ENCODE measurements around the gene DNAH2. TPM values are rescaled to one million over a fixed set of nuclear protein-coding genes. Genes with fewer than 3 reads are reported as not detected.

Gene DNAH2
- total RNA-seq, 4 donors from 2014 or later: under 0.01 to 1.4 (median 0.48) TPM

DNA sequence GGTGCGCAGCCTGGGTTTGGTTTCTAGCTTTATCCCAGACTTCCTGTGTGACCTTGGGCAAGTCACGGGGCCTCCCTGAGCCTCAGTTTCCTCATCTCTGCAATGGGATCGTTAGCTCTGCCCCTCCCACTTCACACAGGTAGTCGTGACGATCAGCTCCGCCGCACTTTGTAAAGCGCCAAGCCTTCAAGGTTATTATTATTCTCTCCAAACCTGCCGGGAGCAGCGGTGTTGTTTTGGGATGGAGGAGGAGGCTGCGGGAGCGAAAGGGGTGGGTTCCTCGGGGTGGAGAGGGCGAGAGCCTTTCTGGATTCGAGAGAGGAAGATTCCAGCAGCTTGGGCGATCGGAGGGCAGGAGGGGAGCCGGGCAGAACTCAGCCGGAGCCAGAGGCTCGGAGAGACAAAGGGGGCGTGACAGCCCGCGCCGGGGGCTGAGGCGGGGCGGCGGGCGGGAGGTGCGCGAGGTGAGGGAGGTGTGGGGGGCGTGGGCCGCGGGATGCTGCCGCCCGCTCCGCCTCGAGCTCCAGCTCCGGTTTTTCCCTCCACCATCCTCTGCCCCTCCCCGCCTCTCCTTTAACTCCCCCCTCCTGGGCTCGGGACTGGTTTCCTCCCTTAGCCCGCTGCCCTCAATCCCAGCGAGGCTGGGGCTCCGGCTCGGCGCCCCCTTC, 12.8 kb upstream of the DNAH2 start, which contains the start of gene EFNB3:
EFNB3 (plus strand) TSS at position 602 of the 668 bp plus-strand sequence. CDS start 397 bp downstream, outside the sequence.
- Histone ChIP-seq H3K4me3 (peak within 1 kb of the TSS; percentile 31 to 44), H3K9me3 (no peaks in the 10 kb centered on the region), H3K36me3 (no peaks in the 10 kb centered on the region), H3K27me3 (no peaks in the 10 kb centered on the region), H3K27ac (peak within 1 kb of the TSS; percentile 22 to 34), H3K4me1 (peaks cover 0 to 17% of the 10 kb centered on the region in 2 donors)
- TF ChIP-seq, protein P1, sequence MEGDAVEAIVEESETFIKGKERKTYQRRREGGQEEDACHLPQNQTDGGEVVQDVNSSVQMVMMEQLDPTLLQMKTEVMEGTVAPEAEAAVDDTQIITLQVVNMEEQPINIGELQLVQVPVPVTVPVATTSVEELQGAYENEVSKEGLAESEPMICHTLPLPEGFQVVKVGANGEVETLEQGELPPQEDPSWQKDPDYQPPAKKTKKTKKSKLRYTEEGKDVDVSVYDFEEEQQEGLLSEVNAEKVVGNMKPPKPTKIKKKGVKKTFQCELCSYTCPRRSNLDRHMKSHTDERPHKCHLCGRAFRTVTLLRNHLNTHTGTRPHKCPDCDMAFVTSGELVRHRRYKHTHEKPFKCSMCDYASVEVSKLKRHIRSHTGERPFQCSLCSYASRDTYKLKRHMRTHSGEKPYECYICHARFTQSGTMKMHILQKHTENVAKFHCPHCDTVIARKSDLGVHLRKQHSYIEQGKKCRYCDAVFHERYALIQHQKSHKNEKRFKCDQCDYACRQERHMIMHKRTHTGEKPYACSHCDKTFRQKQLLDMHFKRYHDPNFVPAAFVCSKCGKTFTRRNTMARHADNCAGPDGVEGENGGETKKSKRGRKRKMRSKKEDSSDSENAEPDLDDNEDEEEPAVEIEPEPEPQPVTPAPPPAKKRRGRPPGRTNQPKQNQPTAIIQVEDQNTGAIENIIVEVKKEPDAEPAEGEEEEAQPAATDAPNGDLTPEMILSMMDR (IDR thresholded peaks at IDR 0.05): no peak
- peak in 1 of 2 donors; percentile 45 for TF ChIP-seq POLR2A (IDR thresholded peaks at IDR 0.05)
- peak in 1 of 2 donors; percentile 44 for DNase-seq
- intact Hi-C loops (cut with DNase I; ENCODE audit: low total_unique reads): no loop called here

DNA sequence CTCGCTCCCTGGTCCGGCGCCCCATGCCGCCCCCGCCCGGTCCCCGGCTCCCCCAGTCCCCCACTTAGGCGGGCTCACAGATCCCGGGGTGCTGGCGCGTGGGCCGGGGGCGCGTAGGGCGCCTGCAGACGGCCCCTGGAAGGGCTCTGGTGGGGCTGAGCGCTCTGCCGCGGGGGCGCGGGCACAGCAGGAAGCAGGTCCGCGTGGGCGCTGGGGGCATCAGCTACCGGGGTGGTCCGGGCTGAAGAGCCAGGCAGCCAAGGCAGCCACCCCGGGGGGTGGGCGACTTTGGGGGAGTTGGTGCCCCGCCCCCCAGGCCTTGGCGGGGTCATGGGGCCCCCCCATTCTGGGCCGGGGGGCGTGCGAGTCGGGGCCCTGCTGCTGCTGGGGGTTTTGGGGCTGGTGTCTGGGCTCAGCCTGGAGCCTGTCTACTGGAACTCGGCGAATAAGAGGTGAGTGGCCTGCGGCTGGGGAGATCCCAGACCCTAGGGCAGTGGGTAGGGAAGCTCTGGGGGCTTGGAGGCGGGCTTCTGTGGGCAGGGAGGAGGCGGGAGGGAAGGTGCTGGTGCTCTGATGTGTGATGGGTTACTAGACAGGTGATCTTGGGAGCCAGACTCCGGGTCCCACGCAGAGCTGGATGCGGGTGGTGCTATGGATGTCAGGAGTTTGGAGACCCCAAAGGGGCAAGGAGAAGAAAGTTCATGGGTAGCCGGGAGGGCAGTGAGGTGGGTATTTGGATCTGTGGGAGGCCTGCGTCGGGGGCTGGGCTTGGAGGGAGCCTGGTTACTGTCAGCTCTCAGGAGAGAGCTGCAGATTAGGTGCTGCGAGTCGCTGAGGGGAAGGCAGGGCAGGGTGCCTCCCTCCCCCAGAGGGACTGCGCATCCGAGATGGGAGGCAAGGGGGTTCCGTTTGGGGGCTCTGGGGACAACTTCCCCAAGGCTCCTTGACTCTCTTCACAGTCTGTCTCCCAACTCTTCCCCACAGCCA, 12.0 kb upstream of the DNAH2 start:
- DNase-seq: no peak
- Histone ChIP-seq H3K36me3 (no peaks in the 10 kb centered on the region), H3K27ac (peak overlapping the region; percentile 22 to 34), H3K9me3 (no peaks in the 10 kb centered on the region), H3K4me1 (peaks cover 0 to 17% of the 10 kb centered on the region in 2 donors), H3K27me3 (no peaks in the 10 kb centered on the region), H3K4me3 (peak overlapping the region; percentile 31 to 44)
- intact Hi-C loops (cut with DNase I; ENCODE audit: low total_unique reads): no loop called here
- TF ChIP-seq POLR2A (IDR thresholded peaks at IDR 0.05): no peak
- TF ChIP-seq, protein P1 (IDR thresholded peaks at IDR 0.05): no peak

DNA sequence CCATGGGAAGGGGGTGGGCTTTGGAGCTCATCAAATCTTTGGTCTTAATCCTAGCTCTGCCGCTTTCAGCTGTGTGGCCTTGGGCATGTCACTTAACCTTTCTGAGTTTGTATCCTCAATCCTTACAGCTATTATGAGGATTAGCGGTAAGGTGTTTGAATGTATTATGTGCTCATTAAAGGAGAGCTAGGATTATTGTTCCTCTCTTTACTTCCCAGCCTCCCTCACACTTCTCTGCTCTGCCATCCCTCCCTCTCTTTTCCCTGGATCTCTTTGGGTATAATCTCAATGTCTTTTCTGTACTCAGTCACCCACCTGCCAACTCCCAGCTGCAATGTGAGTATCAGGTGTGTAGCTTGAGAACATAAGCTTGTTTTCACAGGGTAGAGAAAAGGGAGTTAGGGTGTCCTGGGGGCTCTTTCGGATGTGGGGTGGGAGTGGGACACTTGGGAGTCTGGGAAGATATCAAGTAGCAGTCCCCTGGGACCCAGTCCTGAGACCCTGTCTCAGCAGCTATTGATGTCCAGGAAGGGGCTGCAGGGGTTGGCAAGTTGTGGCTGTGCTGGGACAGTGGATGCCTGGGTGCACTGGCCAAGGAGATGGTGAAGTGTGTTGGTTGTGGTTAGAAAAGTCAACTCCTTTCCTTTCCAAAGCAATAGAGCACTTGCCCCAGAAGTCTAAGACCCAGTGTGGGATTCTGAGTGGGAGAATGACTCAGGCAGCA, 10.8 kb upstream of the DNAH2 start:
- H3K9me3 ChIP-seq: no peaks in the 10 kb centered on the region
- no peaks in the 10 kb centered on the region for H3K27me3 ChIP-seq
- H3K27ac ChIP-seq: no peak overlapping the region
- TF ChIP-seq, protein P1 (IDR thresholded peaks at IDR 0.05): no peak
- no peak for TF ChIP-seq POLR2A (IDR thresholded peaks at IDR 0.05)
- peaks cover 0 to 17% of the 10 kb centered on the region in 2 donors for H3K4me1 ChIP-seq
- no peak overlapping the region for H3K4me3 ChIP-seq
- no peaks in the 10 kb centered on the region for H3K36me3 ChIP-seq
- intact Hi-C loops (cut with DNase I; ENCODE audit: low total_unique reads): no loop called here
- DNase-seq: no peak

DNA sequence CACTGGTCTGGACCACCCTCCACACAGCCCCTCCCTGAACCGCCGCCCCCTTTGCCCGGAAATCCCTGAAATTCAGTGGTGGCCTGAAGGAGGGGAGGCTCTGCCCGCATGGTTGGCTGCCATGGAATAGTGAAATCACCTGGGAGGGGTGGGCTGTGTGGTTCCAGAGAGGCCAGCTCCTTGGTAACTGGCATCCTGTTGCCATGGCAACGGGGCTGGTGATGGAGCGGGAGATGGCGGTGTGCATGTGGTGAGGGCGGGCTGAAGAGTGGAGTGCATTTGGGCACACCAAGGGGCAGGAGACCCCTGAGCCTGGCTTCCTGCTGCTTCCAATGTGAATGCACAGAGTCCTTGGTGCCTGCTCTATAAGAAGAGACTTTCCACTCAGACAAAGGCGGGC, 10.1 kb upstream of the DNAH2 start:
- Histone ChIP-seq H3K27me3 (no peaks in the 10 kb centered on the region), H3K4me3 (no peak overlapping the region), H3K27ac (no peak overlapping the region), H3K36me3 (no peaks in the 10 kb centered on the region), H3K9me3 (no peaks in the 10 kb centered on the region), H3K4me1 (peaks cover 0 to 17% of the 10 kb centered on the region in 2 donors)
- TF ChIP-seq POLR2A (IDR thresholded peaks at IDR 0.05): no peak
- TF ChIP-seq, protein P1 (IDR thresholded peaks at IDR 0.05): no peak
- DNase-seq: no peak
- intact Hi-C loops (cut with DNase I; ENCODE audit: low total_unique reads): no loop called here
